ENCODE results near the gene COL20A1. TPM values are rescaled to one million over a fixed set of nuclear protein-coding genes. Genes with fewer than 3 reads are reported as not detected.

Gene COL20A1
- total RNA-seq, 1 experiment from 2014 or later: not detected

DNA sequence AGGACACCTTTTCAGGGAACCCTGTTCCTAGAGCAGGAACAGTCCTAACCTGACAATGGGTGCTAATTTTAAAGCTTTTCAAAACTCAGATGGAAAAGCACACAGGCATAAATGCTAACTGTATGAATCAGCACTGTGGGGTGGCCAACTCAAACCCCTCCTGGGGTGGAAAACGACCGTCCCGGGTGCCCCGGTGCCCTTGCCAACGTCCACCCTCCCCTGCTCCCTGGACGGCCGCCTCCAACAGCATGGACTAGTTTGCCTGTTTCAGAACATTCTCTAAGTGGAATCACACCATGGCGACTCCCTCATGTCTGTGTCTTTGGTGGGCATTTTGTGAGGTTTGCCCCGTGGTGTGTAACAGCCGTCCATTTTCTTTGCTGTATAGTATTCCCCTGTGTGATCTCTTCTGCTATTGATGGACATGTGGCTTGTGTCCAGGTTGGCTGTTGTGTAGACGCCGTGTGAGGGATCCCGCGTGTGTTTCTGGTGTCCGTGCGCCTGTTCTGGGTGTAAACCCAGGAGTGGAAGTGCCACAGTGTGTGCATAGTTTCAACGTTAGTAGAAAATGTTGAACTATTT, 5.8 kb downstream of the COL20A1 start:
- Histone ChIP-seq H3K9me2 (replicated peaks; ENCODE audit: low read length) (no peaks in the 10 kb centered on the region), H3K36me3 (ENCODE audit: low read depth, low read length) (no peaks in the 10 kb centered on the region), H3K9me3 (ENCODE audit: low read length) (no peaks in the 10 kb centered on the region), H3K4me3 (ENCODE audit: low read length) (no peak overlapping the region), H3K4me2 (ENCODE audit: low read length) (no peak overlapping the region), H3K27ac (ENCODE audit: low read length) (no peak overlapping the region), H3K27me3 (ENCODE audit: low read length) (peaks cover 60% of the 10 kb centered on the region), H3K79me2 (ENCODE audit: low read length) (no peaks in the 10 kb centered on the region), H3K4me1 (ENCODE audit: insufficient read depth, low read length) (no peaks in the 10 kb centered on the region), H4K20me1 (ENCODE audit: low read length) (no peaks in the 10 kb centered on the region), H2AFZ (ENCODE audit: low read length) (no peak overlapping the region), H3K9ac (ENCODE audit: low read length) (no peak overlapping the region), H3F3A (ENCODE audit: low read length, unreplicated experiment) (no peaks in the 10 kb centered on the region)
- DNase-seq: no peak
- ATAC-seq: no peak
- intact Hi-C loops (cut with micrococcal nuclease): no loop called here
- TF ChIP-seq, protein P1, sequence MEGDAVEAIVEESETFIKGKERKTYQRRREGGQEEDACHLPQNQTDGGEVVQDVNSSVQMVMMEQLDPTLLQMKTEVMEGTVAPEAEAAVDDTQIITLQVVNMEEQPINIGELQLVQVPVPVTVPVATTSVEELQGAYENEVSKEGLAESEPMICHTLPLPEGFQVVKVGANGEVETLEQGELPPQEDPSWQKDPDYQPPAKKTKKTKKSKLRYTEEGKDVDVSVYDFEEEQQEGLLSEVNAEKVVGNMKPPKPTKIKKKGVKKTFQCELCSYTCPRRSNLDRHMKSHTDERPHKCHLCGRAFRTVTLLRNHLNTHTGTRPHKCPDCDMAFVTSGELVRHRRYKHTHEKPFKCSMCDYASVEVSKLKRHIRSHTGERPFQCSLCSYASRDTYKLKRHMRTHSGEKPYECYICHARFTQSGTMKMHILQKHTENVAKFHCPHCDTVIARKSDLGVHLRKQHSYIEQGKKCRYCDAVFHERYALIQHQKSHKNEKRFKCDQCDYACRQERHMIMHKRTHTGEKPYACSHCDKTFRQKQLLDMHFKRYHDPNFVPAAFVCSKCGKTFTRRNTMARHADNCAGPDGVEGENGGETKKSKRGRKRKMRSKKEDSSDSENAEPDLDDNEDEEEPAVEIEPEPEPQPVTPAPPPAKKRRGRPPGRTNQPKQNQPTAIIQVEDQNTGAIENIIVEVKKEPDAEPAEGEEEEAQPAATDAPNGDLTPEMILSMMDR (conservative IDR thresholded peaks at IDR 0.05; ENCODE audit: low read depth, low read length): no peak
- TF ChIP-seq EZH2phosphoT487 (IDR thresholded peaks at IDR 0.05; ENCODE audit: borderline replicate concordance, low read length) (no peak), EZH2 (IDR thresholded peaks at IDR 0.05; ENCODE audit: low read length, unreplicated experiment) (no peak)
- ChIA-PET POLR2A (ENCODE audit: unreplicated experiment) (no interaction called here), CTCF (no interaction called here)
- no TSS peak for BruUV-seq (replicated peaks)

DNA sequence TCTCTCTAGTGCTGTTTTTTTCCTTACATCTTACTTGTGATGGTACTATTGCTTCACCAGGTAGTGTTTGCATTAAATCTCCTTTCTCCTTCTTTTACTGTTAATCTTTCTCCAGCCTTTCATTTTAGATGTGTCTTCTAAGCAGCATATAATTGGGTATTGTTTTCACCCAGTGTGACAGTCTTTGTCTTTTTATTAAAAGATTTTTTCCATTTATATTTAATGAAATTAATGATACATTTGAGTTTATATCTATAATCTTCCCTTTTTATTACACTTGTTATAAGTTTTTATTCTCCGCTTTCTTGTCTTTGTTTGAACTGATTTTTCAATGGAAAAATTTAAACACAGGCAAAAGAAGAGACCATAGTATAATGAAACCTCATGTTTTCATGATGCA, 8.7 kb downstream of the COL20A1 start:
- Histone ChIP-seq H3K36me3 (ENCODE audit: low read depth, low read length) (no peaks in the 10 kb centered on the region), H3K9me3 (ENCODE audit: low read length) (no peaks in the 10 kb centered on the region), H3K9me2 (replicated peaks; ENCODE audit: low read length) (no peaks in the 10 kb centered on the region), H3K4me1 (ENCODE audit: insufficient read depth, low read length) (no peaks in the 10 kb centered on the region), H2AFZ (ENCODE audit: low read length) (no peak overlapping the region), H4K20me1 (ENCODE audit: low read length) (no peaks in the 10 kb centered on the region), H3K4me2 (ENCODE audit: low read length) (no peak overlapping the region), H3K27me3 (ENCODE audit: low read length) (peaks cover 36% of the 10 kb centered on the region), H3F3A (ENCODE audit: low read length, unreplicated experiment) (no peaks in the 10 kb centered on the region), H3K27ac (ENCODE audit: low read length) (no peak overlapping the region), H3K9ac (ENCODE audit: low read length) (no peak overlapping the region), H3K4me3 (ENCODE audit: low read length) (no peak overlapping the region), H3K79me2 (ENCODE audit: low read length) (no peaks in the 10 kb centered on the region)
- CTCF ChIA-PET: no interaction called here
- intact Hi-C loops (cut with micrococcal nuclease): no loop called here
- no peak for DNase-seq
- POLR2A ChIA-PET (ENCODE audit: unreplicated experiment): no interaction called here
- BruUV-seq (replicated peaks): no TSS peak
- no peak for TF ChIP-seq EZH2phosphoT487 (IDR thresholded peaks at IDR 0.05; ENCODE audit: borderline replicate concordance, low read length)
- no peak for TF ChIP-seq EZH2 (IDR thresholded peaks at IDR 0.05; ENCODE audit: low read length, unreplicated experiment)
- no peak for ATAC-seq

DNA sequence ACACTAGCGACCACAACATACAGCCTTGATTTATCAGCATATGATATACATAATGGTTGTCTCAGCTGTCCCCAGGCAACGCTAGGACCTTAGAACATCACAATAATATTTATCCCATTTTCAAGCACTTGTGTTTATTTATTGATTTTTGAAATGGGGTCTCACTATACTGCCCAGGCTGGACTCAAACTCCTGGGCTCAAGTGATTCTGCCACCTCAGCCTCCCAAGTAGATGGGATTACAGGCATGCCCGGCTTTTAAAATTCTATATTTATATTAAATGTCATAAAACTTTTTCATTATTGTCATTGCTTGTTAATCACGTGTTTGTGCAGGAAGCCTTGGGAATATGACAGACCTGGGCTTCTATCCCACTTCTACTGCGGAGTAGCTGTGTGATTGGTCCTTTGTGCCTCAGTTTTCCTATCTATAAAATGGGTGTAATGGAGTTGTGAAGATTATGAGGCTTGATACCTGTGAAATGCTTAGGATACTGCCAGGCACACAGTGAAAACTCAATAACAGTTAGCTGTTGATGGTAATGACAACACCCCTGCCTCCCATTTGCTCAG, 10.2 kb downstream of the COL20A1 start:
- CTCF ChIA-PET: no interaction called here
- intact Hi-C loops (cut with micrococcal nuclease): no loop called here
- POLR2A ChIA-PET (ENCODE audit: unreplicated experiment): no interaction called here

More for the DNA sequence above, 10.2 kb downstream of the COL20A1 start:
- ATAC-seq: no peak
- Histone ChIP-seq H3K27ac (ENCODE audit: low read length) (no peak overlapping the region), H3K27me3 (ENCODE audit: low read length) (peaks cover 40% of the 10 kb centered on the region), H3K9ac (ENCODE audit: low read length) (no peak overlapping the region), H2AFZ (ENCODE audit: low read length) (no peak overlapping the region), H3K36me3 (ENCODE audit: low read depth, low read length) (no peaks in the 10 kb centered on the region), H4K20me1 (ENCODE audit: low read length) (no peaks in the 10 kb centered on the region), H3K4me1 (ENCODE audit: insufficient read depth, low read length) (no peaks in the 10 kb centered on the region), H3K4me3 (ENCODE audit: low read length) (no peak overlapping the region), H3K4me2 (ENCODE audit: low read length) (no peak overlapping the region), H3K9me2 (replicated peaks; ENCODE audit: low read length) (no peaks in the 10 kb centered on the region), H3K79me2 (ENCODE audit: low read length) (no peaks in the 10 kb centered on the region), H3F3A (ENCODE audit: low read length, unreplicated experiment) (no peaks in the 10 kb centered on the region), H3K9me3 (ENCODE audit: low read length) (no peaks in the 10 kb centered on the region)
- no peak for DNase-seq
- no TSS peak for BruUV-seq (replicated peaks)
- TF ChIP-seq, protein P1 (conservative IDR thresholded peaks at IDR 0.05; ENCODE audit: low read depth, low read length): no peak
- no peak for TF ChIP-seq EZH2 (IDR thresholded peaks at IDR 0.05; ENCODE audit: low read length, unreplicated experiment)
